Measurements from ENCODE around the gene ZC3H8. TPM values are rescaled to one million over a fixed set of nuclear protein-coding genes. Genes with fewer than 3 reads are reported as not detected.
"Not testable (repeated sequence)": the region's sequence is repeated elsewhere in the genome, so short reads cannot be mapped to it uniquely, and the experiment has no call there.

The ZC3H8 gene
- total RNA-seq (2014; rRNA removed; shearing (Covaris generic)) = 4.0 and 5.9 TPM in 2 replicates

GRCh38 chr2:112254466-112255240 lies at the start of gene ZC3H8:
TSS of gene ZC3H8 (minus strand) at chr2:112255042. CDS start at chr2:112254981, 61 bp downstream.
- peak; percentile 95 for DNase-seq (ENCODE audit: low spot score)

GRCh38 chr2:112304298-112304941 lies 49.6 kb upstream of the ZC3H8 start:
- no peak for DNase-seq (ENCODE audit: low spot score)

GRCh38 chr2:112301973-112302372 lies 47.1 kb upstream of the ZC3H8 start:
- DNase-seq (ENCODE audit: low spot score) = no peak

GRCh38 chr2:112301171-112301584 lies 46.3 kb upstream of the ZC3H8 start:
- no peak for DNase-seq (ENCODE audit: low spot score)

GRCh38 chr2:112296407-112296806 lies 41.6 kb upstream of the ZC3H8 start:
- no peak for DNase-seq (ENCODE audit: low spot score)

GRCh38 chr2:112295407-112296078 lies 40.7 kb upstream of the ZC3H8 start:
- DNase-seq (ENCODE audit: low spot score) = no peak

GRCh38 chr2:112293636-112294401 lies 39.0 kb upstream of the ZC3H8 start:
- DNase-seq (ENCODE audit: low spot score) = no peak

GRCh38 chr2:112290648-112291047 lies 35.8 kb upstream of the ZC3H8 start:
- no peak for DNase-seq (ENCODE audit: low spot score)

GRCh38 chr2:112290088-112290487 lies 35.2 kb upstream of the ZC3H8 start:
- DNase-seq (ENCODE audit: low spot score) = no peak

- DNase-seq (ENCODE audit: low spot score) = not testable (repeated sequence)
Observed at GRCh38 chr2:112283535-112283934, 28.7 kb upstream of the ZC3H8 start.

- not testable (repeated sequence) for DNase-seq (ENCODE audit: low spot score)
Observed at GRCh38 chr2:112282066-112282465, 27.2 kb upstream of the ZC3H8 start.

- no peak for DNase-seq (ENCODE audit: low spot score)
Observed at GRCh38 chr2:112277596-112278220, 22.9 kb upstream of the ZC3H8 start.

- no peak for DNase-seq (ENCODE audit: low spot score)
Observed at GRCh38 chr2:112276954-112277353, 22.1 kb upstream of the ZC3H8 start.

- DNase-seq (ENCODE audit: low spot score) = peak; percentile 65
Observed at GRCh38 chr2:112275887-112276773, 21.3 kb upstream of the ZC3H8 start.

- peak; percentile 96 for DNase-seq (ENCODE audit: low spot score)
Observed at GRCh38 chr2:112275311-112275886, 20.6 kb upstream of the ZC3H8 start, which contains the start of gene ZC3H6. TSS of gene ZC3H6 (plus strand) at chr2:112275597. CDS start at chr2:112275995, 398 bp downstream.

GRCh38 chr2:112273349-112273748 lies 18.5 kb upstream of the ZC3H8 start:
- no peak for DNase-seq (ENCODE audit: low spot score)

- DNase-seq (ENCODE audit: low spot score) = no peak
Observed at GRCh38 chr2:112272669-112273068, 17.8 kb upstream of the ZC3H8 start.

GRCh38 chr2:112268547-112268946 lies 13.7 kb upstream of the ZC3H8 start:
- DNase-seq (ENCODE audit: low spot score) = no peak

GRCh38 chr2:112262876-112263275 lies 8.0 kb upstream of the ZC3H8 start:
- no peak for DNase-seq (ENCODE audit: low spot score)

- DNase-seq (ENCODE audit: low spot score) = no peak
Observed at GRCh38 chr2:112260295-112260625, 5.4 kb upstream of the ZC3H8 start.
